HG03558 (cell line): ENCODE data around the gene NEK6.

Source experiments
- ATAC-seq: cut with Tn5 transposase; IDR thresholded peaks from one replicate; pipeline ENCODE4 v1.9.1; 2021; ENCODE audit warnings: moderate number of reproducible peaks; ENCODE audit not compliant: unreplicated experiment; ENCODE audit errors: extremely low read depth

The NEK6 gene

DNA sequence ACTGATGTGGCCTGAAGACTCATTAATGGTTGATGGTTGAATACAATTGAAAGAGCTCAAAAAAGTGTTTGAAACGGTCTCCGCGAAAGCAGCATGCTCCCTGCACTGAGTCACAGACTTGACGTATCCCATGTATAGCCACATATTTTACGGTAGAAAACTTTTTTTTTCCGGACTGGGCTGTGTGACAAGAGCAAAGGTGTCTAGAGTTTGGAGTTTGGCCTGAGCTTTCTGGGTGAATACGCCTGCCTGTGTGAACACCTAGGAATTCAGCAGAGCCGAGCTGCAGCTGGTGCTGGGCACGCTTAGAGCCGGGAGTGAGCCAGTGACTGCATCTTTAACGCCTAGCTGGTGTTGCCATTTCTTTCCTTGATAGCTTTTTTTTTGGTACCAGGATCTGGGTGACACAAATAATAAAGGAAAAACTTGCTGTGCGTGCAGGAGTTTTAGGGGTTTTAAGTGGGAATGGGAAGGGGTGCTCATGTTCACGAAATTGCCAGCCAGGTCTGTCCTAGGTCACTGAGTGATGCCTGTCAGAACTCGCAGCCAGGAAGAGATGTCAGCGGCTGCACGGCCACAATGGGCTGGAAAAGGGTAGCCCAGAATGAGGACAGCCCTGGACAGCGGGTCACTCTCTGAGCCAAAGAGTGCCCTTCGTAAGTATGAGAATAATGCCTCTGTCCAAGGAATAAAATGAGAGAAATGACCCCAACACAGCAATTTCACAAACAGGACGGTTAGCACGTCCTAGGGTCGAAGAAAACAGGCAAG, 105.8 kb downstream of the NEK6 start:
- no peak for ATAC-seq

DNA sequence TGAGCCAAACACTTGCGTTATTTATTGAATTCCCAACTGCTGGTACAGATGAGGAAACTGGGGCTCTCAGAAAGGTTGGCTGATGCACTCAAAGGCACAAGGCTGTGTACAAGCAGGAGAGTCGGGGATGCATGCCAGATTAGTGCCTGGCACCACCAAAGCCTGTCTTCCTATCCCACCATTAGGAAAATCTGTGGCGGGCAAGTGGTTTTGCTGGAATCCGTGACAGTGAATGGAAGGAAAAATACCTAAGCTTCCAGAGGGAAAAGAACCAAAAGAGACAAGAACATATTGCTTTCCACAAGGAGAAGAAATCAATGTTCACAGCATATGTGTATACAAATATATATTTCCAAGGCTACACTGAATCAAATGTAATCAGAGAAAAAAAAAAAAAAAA, 106.4 kb downstream of the NEK6 start:
- ATAC-seq, result no peak

DNA sequence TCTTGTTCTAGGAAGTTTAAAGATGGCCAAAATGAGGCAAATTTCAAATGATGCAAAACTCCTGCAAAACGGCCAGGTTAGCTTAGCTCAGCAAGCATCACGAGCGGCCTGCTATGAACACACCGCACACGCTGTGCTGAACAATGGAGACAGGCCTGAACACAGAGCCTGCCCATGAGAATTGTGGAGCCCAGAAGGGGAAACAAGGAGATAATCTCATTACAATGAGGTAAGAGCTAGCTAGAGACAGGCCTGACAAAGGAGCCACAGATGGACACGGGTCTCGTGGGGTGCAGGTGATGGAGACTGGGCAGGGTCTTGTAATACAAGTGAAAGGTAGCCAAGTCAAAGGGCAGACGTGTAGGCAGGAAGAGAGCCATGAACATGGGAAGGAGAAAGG, 107.3 kb downstream of the NEK6 start:
- ATAC-seq, result no peak

DNA sequence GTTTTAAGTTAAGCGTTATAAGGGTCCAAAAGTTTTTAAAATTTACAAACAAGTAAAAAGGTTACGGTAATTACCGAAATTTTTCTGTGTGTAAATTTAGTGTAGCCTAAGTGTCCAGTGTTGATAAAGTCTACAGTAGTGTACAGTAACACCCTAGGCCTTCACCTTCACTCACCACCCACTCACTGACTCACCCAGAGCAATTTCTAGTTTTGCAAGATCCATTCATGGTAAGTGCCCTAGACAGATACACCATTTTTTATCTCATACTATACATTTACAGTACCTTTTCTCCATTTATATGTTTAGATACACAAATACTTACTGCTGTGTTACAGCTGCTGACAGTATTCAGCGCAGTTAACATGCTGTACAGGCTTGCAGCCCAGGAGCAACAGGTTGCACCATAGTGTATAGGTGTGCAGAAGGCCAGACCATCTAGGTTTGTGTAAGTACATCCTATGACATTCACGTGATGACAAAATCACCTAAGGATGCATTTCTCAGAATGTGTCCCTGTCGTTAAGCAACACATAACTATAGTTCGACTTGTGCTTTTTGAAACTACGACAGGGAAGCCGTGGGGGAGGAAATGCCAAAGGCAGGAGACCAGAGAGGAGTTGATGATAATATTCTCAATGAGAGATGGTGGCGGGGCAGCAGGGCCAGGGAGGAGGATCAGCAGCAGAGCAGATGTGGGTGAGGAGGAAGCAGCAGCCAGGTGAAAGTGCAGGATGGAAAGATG, 108.9 kb downstream of the NEK6 start:
- no peak for ATAC-seq

DNA sequence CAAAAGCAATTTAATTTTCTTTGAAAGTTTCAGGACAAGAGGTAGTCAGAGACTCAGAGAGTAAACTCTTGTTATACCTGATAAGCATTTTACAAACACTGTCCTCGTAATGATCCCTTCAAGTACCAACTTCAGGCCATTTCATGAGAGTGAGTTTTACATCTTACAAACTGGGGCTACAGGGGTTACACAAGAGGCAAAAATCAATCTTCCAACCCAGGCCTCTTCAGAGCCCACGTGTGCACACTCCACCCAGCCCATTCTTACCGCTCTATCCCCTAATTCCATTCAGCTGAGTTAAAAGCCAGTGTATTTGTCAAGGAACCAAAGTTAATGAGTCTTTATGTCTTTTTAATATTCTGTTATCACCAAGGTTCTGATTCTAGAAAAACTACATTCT, 110.9 kb downstream of the NEK6 start:
- ATAC-seq, result no peak

DNA sequence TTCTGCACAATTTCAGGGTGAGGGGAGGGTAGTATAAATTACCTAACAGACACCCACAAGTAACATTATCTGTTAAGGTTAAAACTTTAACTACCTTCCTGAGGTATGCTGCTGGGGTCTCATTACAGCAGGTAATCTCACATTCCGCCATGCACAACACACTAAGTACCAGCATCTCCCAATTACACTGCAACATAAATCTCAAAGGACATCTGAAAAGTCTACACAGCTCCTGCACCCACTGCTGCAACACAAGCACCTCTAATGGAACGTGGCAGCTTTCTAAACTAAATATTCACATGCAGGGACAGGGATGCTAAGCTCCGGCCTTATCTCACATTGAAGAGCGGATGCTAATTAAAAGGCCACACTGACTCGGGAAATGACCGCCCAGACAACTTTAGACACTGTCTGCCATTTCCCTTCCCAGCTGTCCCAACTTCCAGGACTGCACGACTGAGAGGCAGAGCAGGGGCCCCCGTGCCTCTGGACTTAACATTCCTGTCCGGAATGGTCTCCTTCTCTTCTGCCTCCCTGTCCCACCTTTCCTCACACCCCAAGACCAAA, 111.6 kb downstream of the NEK6 start:
- no peak for ATAC-seq

DNA sequence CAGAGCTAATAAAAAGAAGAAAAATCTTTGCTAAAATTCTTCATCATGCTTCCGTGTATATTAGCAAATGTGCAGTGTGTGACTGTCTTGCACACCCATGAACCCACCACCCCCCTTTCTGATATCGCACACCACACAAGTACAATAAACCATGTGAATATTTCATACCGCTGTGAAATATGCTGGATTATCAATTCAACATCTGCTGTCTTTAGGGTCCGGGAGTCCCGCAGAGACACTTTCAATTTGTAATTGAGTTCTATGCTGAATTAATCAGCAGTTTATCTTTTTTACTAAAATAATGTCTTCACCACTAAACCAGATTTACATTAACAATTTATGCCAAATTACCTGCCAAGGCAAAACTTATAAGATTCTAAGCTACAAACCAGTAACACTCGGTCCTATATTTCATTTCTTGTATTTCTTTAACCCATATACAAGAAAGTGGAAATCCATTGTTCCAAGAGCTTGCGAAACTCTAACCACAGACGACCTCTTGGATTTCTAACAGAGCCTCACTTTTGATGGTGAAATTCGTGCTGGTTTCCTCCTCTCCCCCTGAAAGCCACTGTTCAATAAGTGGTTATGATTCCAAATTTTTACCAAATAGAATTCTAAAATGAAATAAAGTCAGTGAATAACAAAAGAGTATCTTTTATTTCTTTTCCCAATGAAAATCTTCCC, 113.3 kb downstream of the NEK6 start:
- no peak for ATAC-seq

DNA sequence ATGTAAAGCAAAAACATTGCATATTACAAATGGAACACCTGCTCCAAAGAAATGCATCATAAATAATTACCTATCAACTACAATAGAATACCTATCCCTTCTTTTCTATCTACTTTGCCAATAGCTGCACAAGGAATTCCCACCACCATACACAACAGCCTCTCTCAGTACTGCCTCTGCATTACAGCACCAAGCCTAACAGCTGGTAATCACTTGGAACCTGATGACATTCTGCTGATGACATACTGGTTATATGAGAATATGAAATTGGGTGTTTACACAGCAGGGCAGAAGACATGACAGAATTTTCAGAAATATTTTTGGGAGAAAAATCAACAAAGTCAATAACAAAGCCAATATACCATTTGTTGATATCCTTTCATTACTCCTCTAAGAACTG, 114.3 kb downstream of the NEK6 start:
- no peak for ATAC-seq

DNA sequence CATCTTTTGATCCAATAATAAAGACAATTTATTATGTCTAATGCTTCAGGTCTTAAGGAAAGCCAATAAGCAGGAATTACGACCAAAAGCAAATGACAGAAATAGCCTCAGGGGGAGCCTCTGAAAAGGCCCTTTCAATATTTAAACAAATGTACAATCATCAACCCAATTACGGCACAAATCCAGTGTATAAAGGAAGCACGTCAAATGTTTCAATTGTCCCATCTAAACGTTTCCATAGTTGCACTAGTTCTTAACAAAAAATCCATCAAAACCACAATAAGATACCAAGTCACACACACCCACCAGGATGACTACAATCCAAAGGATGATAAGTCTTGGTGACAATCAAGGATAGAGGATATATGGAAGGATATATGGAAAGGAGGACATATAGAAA, 115.6 kb downstream of the NEK6 start:
- no peak for ATAC-seq

DNA sequence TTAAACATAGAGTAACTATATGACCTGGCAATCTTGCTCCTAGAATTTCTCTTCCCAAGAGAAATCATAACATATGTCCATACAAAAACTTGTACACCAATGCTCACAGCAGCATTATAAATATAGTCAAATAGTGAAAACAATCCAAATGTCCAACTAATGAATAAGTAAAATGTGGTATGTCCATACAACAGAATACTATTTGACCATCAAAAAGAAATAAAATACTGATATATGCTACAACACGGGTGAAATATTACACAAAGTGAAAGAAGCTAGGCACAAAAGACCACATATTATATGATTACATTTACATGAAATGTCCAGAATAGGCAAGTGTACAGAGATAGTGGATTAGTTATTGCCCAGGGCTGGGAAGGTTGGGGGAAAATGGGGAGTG, 116.1 kb downstream of the NEK6 start:
- no peak for ATAC-seq

DNA sequence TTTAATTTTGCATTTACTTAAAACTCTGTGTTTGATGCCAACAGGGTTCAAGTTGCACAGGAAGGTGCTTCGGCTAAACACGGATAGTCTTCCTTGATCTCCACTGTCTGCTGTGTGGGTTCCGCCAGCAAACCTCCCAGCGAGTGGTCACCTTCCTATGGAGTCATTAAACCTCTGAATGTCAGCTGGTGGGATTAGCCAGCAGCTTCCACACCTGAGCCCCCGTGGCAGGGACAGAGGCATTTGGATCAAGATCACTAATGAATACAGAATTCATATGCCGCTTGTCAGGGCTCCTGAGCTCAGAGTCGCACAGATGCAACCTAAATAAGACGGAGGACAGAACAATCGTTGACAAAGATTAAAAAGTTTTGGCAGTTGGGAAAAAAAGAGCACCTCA, 118.0 kb downstream of the NEK6 start:
- ATAC-seq, result no peak

DNA sequence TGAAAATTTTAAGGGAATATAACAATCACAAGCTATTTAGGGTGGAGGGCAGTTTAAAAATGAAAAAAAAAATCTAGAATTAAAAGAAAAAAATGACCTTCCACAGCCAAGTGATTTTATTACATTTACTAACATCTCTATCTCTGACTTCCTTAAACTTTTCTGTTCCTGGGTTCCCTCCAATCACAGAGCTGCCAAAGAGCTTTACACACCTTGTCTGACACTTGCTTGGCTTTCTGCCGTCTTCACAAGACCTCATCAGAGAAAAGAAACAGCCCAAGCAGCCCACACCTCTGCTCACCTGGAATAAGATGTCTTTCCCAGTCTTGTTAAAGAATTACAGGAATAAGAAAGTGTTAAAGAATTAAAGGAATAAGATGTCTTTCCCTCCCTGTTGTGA, 118.6 kb downstream of the NEK6 start:
- no peak for ATAC-seq

DNA sequence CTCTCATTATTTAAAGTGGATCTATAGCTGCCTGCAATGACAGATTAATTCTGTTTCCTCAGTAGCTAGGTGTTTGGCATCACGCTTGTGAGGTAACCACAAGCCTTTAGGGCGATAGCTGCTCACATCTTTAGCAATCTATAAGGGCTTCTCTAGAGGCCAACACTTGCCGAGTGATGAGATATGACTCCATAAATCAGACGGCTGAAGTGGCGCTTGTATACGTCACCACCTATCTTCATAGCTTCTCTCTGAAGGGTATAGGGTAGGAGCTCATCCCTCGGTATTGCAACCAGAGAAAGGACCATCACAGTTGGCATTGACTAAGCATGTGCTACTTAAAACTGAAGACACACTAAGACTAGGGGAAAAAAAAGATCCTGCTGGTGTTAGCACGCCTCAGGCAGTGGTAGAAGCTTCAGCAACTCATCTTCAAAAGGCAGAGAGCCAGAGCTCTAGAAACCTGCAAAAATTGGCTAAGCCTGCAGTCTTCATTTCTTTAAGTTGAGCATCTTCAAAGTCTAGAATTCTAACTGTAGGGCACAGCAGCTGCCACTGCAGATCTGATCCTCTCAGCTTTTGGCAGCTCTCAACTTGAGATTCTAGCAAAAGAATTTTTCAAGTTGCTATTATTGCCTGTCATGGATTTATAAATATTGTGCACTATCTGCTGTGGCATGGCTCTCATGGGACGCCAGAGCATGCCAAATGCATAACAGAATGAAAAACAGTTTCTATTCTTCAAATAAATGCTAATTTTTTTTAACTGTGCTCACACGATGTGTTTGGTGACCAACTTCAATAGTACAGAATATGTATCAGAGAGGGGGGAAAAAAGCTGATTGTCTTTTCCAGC, 120.0 kb downstream of the NEK6 start:
- no peak for ATAC-seq

DNA sequence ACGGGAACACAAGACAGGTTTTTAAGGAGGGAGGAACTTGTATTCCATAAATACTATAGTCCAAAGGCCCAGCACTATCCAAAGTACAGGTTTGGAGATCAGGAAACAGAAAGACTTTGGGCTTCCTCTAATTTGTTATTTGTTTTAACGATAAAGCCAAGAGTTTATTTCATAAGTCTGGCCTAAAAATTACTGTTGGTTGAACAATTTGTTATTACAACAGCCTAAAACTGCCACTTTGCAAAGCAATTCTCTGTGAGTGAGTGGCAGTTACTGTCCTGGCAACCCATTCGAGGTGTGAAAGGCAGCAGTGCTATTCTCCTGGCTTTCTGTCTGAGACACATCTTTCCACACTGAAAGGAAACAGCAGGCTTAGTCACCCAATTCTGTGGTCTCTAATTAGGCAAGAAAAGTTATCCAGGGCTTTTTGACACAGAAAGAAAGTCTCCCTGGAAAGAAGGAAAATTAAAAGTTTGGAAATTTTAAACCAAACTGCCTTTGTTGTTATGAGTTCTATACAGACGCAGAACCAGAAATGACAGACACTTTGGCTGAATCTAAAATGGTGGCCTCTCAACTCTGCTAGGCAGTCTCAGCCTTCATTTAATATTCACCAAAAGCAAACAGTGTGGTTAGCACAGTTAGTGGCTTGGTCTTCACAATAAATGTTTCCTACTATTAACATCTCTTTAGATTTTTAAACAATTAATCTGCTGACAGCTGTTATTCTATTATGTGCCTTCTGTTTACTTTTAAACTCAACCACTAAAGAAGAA, 123.6 kb downstream of the NEK6 start:
- ATAC-seq, result no peak

DNA sequence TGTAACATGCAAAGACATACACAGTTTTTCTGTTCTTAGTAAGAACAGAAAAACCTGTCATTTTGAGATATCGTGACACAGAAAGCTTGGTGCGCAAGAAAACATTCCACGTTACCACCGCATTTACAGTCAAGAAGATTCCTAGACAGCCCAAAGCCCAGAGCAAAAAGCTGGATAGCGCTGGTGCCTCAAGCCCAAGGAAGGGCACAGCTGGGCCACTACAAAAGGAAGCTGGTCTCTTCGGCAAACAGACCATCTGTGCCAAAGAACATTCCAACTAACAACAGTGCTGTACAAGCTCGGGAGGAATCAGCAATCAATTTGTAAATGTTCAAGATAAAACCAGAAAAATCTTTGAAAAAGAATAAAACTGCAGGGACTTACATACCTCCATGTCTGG, 126.5 kb downstream of the NEK6 start:
- no peak for ATAC-seq

DNA sequence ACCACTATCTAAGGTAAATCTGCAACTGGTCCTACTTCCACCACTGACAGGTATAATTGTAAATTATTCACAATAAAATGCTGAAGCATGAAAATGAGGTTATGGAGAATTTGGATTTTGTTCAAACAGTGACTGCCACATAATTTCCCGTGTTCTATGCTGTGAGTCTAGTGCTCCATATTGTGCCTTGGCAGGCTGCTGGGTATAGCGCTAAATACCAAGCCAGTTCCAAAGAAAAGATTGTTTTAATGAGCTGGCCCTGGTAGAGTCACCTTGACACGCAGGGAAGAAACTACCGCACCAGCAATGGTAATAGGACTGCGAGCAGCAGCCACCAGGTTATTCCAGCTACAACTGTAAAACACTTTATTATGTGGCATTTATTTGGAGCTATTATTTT, 127.1 kb downstream of the NEK6 start:
- ATAC-seq, result no peak

DNA sequence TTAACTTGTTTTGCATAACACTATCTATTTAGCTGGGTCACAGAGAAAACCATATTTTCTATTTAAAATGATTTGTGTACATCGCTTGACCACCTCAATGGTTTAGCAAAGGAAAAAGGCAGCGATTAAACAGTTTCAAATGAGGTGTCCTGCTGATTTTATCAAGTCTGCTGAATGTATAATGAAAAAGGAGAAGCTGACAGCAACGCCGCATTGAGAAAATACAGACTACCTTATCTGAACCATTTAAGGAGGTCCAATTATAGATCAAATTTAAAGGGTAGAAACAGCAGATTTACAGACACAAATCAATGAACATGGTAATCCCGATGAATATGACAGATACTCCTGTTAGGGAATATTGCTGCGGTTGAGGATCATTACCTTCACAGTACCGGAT, 127.9 kb downstream of the NEK6 start:
- ATAC-seq, result no peak

DNA sequence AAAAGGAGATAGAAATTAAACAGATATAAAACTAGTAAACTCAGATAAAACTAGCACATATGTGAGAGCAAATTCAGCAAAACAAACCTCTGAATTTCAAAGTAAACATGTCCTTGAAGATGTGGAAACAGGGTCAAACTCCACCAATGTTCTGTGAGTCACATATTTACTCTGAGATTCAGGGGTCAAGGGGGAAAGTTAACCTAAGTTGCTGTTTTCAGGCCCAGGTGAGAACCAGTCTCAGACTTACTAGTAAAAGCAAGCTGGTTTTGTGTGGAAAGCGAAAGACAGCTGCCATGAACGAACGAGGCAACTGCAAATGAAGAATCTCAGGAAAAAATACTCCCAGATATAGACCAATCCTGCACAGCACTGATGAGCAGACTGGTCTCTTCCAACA, 128.5 kb downstream of the NEK6 start:
- ATAC-seq, result no peak

DNA sequence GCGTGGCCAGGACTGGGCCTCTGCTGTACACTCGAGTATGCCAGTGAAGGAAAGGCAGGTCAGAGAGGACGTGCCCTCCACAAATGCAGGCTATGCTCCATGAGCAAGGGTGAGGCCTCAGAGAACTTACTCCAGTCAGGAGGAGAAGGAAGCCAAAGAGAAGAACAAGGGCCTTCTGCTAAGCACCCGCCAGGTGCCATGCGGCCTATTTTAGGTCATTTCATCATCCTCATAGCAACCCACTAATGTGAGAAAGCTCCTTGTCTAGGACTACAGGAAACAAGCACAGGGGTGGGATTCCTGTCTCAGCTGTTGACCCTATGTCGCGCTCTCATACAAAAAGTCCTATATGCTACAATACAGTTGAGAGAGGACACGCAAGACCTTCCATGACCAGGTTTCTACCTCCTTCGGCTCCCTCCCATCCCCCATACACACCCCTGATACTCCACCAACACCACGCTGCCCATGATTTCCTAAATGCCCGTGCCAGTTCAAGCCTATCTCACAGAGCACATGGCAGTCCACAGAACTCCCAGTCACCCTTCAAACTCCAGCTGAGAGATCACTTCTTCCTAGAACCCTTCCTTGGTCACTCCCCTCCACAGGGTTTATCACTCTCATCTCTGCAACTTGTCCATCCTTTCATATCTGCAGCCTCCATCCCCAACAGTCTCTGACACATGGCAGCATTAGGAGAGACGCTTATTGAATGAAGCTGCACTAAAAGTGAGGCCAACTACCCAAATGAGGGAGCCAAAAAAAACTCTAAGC, 130.7 kb downstream of the NEK6 start:
- ATAC-seq, result no peak
